ENCODE data around the gene OCSTAMP.

The OCSTAMP gene

DNA sequence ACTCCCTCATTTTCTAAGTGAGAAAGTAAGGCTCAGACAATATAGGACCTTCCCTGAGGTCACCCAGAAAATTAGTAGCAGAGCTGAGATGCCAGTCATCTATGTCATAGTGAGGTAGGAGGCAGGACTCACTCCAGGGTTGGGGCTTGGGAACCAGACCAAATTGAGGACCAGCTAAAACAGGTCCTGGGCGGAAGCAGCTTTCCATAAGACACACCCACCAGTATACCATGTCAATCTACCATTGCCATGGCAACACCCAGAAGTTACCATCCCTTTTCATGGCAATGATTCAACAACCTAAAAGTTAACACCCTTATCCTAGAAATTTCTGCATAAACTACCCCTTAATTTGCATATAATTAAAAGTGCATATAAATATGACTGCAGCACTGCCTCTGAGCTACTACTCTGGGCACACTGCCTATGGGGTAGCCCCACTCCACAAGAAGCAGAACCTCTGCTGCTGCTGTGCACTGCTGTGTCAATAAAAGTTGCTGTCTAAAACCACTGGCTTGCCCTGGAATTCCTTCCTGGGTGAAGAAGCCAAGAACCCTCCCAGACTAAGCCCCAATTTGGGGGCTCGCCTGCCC lies 30.3 kb upstream of the OCSTAMP start:
- no peak overlapping the region for H3K4me3 ChIP-seq (ENCODE audit: low read depth, low read length)
- H3K27ac ChIP-seq, result no peak overlapping the region
- H3K4me2 ChIP-seq (ENCODE audit: low read length), result no peak overlapping the region
- H3K4me1 ChIP-seq, result no peaks in the 10 kb centered on the region
- H3K9ac ChIP-seq, result no peak overlapping the region
- H3K27me3 ChIP-seq (ENCODE audit: control insufficient read depth, insufficient read depth, low read length), result no peaks in the 10 kb centered on the region
- H3K36me3 ChIP-seq (ENCODE audit: control insufficient read depth, insufficient read depth, low read length), result no peaks in the 10 kb centered on the region
- no peaks in the 10 kb centered on the region for H3K79me2 ChIP-seq
- H2AFZ ChIP-seq, result no peak overlapping the region
- TF ChIP-seq, protein P1, sequence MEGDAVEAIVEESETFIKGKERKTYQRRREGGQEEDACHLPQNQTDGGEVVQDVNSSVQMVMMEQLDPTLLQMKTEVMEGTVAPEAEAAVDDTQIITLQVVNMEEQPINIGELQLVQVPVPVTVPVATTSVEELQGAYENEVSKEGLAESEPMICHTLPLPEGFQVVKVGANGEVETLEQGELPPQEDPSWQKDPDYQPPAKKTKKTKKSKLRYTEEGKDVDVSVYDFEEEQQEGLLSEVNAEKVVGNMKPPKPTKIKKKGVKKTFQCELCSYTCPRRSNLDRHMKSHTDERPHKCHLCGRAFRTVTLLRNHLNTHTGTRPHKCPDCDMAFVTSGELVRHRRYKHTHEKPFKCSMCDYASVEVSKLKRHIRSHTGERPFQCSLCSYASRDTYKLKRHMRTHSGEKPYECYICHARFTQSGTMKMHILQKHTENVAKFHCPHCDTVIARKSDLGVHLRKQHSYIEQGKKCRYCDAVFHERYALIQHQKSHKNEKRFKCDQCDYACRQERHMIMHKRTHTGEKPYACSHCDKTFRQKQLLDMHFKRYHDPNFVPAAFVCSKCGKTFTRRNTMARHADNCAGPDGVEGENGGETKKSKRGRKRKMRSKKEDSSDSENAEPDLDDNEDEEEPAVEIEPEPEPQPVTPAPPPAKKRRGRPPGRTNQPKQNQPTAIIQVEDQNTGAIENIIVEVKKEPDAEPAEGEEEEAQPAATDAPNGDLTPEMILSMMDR (IDR thresholded peaks at IDR 0.05), result no peak
- H3K9me3 ChIP-seq (ENCODE audit: control insufficient read depth, low read length), result no peaks in the 10 kb centered on the region

GRCh38 chr20:46578745-46579144 lies 28.3 kb upstream of the OCSTAMP start:
- no peaks in the 10 kb centered on the region for H3K4me1 ChIP-seq
- H3K4me3 ChIP-seq (ENCODE audit: low read depth, low read length), result no peak overlapping the region
- H3K27ac ChIP-seq, result no peak overlapping the region
- no peak overlapping the region for H3K9ac ChIP-seq
- no peaks in the 10 kb centered on the region for H3K9me3 ChIP-seq (ENCODE audit: control insufficient read depth, low read length)
- H2AFZ ChIP-seq, result no peak overlapping the region
- no peaks in the 10 kb centered on the region for H3K79me2 ChIP-seq
- no peaks in the 10 kb centered on the region for H3K27me3 ChIP-seq (ENCODE audit: control insufficient read depth, insufficient read depth, low read length)
- no peaks in the 10 kb centered on the region for H3K36me3 ChIP-seq (ENCODE audit: control insufficient read depth, insufficient read depth, low read length)
- no peak overlapping the region for H3K4me2 ChIP-seq (ENCODE audit: low read length)
- TF ChIP-seq, protein P1 (IDR thresholded peaks at IDR 0.05), result no peak

DNA sequence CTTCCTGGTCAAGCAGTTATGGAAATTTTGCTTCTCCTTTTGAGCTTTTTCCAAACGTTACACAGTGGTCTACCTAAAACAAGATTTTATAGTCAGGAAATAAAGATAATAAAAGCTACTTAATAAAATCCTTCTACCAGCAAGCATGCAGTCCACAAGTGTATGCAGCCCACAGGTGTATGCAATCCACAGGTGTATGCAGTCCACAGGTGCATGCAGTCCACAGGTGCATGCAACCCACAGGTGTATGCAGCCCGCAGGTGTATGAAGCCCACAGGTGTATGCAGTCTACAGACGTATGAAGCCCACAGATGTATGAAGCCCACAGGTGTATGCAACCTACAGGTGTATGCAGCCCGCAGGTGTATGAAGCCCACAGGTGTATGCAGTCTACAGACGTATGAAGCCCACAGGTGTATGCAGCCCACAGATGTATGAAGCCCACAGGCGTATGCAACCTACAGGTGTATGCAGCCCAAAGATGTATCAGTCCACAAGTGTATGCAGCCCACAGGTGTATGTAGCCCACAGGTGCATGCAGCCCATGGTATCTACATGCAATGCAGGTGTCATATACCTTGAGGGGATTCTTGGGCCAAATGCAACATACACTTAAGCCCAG lies 26.4 kb upstream of the OCSTAMP start:
- H3K79me2 ChIP-seq, result no peaks in the 10 kb centered on the region
- H3K27ac ChIP-seq, result no peak overlapping the region
- H3K36me3 ChIP-seq (ENCODE audit: control insufficient read depth, insufficient read depth, low read length), result no peaks in the 10 kb centered on the region
- no peak overlapping the region for H2AFZ ChIP-seq
- H3K9ac ChIP-seq, result no peak overlapping the region
- H3K4me1 ChIP-seq, result no peaks in the 10 kb centered on the region
- no peak overlapping the region for H3K4me3 ChIP-seq (ENCODE audit: low read depth, low read length)
- H3K27me3 ChIP-seq (ENCODE audit: control insufficient read depth, insufficient read depth, low read length), result no peaks in the 10 kb centered on the region
- TF ChIP-seq, protein P1 (IDR thresholded peaks at IDR 0.05), result no peak
- no peaks in the 10 kb centered on the region for H3K9me3 ChIP-seq (ENCODE audit: control insufficient read depth, low read length)
- no peak overlapping the region for H3K4me2 ChIP-seq (ENCODE audit: low read length)

DNA sequence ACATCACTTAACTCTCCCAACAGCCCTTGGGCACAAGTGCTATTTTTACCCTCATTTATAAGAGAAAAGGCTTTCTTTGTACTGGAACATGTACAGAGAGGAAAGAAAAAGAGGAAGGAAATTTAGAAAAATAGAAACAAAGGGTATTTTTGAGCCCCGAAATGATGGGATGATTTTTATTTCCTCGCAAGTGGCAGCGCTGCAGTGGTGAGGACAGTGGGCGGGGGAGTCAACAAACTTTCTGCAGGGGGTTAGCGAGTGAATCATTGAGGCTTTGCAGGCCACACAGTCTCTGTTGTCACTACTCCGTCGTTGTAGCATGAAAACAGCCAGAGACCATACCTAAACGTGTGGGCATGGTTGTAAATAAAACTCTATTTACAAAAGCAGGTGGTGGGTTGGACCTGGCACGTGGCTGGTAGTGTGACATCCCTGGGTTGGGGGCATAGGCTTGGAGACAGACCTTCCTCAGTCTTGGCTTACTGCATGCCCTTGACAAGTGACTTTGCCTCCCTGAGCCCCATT lies 25.5 kb upstream of the OCSTAMP start:
- Histone ChIP-seq H3K27ac (no peak overlapping the region), H3K79me2 (no peaks in the 10 kb centered on the region), H3K4me3 (ENCODE audit: low read depth, low read length) (no peak overlapping the region), H2AFZ (no peak overlapping the region), H3K9me3 (ENCODE audit: control insufficient read depth, low read length) (no peaks in the 10 kb centered on the region), H3K9ac (no peak overlapping the region), H3K27me3 (ENCODE audit: control insufficient read depth, insufficient read depth, low read length) (no peaks in the 10 kb centered on the region), H3K4me2 (ENCODE audit: low read length) (no peak overlapping the region), H3K4me1 (no peaks in the 10 kb centered on the region), H3K36me3 (ENCODE audit: control insufficient read depth, insufficient read depth, low read length) (no peaks in the 10 kb centered on the region)
- TF ChIP-seq, protein P1 (IDR thresholded peaks at IDR 0.05), result no peak

DNA sequence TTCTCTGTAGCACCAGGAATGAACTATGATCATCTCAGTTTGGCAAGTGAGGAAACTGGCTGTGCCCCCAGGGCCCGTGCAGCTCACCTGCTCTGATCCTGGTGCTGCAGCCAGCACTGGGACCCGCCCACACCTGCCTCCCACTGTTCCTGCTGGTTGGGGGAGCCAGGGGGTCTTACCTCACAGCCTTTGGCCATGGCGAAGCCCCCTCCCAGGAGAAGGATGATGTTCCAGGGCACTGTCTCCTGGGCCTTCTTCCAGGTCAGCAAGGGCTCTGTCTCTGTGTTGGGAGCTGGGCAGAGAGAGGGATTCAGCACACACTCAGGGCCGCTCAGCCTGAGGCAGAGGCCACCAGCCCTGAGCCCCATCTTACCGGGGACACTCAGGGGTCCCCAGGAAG lies 24.9 kb upstream of the OCSTAMP start:
- TF ChIP-seq, protein P1 (IDR thresholded peaks at IDR 0.05), result no peak
- no peaks in the 10 kb centered on the region for H3K79me2 ChIP-seq
- H3K4me1 ChIP-seq, result no peaks in the 10 kb centered on the region
- no peak overlapping the region for H3K9ac ChIP-seq
- H3K4me3 ChIP-seq (ENCODE audit: low read depth, low read length), result no peak overlapping the region
- no peaks in the 10 kb centered on the region for H3K9me3 ChIP-seq (ENCODE audit: control insufficient read depth, low read length)
- H3K27me3 ChIP-seq (ENCODE audit: control insufficient read depth, insufficient read depth, low read length), result no peaks in the 10 kb centered on the region
- H3K27ac ChIP-seq, result no peak overlapping the region
- no peak overlapping the region for H3K4me2 ChIP-seq (ENCODE audit: low read length)
- H3K36me3 ChIP-seq (ENCODE audit: control insufficient read depth, insufficient read depth, low read length), result no peaks in the 10 kb centered on the region
- no peak overlapping the region for H2AFZ ChIP-seq
